ENCODE data around the gene SLC6A5.

DNA sequence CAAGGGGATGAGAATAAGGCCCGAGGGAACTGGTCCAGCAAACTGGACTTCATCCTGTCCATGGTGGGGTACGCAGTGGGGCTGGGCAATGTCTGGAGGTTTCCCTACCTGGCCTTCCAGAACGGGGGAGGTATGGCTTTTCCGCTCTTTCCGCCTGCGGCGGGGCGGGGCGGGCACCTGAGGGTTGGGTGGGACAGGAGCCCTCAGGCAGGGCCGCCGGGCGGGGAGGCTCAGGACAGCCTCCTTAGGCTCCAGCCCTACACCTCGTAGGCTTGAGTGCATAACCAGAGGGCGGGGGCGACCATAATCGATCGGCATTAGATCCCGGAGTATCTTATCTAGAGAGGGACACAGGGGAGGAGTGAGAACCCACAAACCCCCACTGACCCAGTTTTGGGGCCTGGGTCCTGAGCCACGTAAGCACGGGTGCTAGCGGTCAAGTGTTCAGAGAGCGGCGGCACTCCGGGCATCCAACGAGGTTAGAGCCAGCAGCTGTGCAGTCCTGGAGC lies 4.9 kb downstream of the SLC6A5 start:
- TF ChIP-seq, protein P1, sequence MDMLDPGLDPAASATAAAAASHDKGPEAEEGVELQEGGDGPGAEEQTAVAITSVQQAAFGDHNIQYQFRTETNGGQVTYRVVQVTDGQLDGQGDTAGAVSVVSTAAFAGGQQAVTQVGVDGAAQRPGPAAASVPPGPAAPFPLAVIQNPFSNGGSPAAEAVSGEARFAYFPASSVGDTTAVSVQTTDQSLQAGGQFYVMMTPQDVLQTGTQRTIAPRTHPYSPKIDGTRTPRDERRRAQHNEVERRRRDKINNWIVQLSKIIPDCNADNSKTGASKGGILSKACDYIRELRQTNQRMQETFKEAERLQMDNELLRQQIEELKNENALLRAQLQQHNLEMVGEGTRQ (IDR thresholded peaks at IDR 0.05; ENCODE audit: low read depth, low read length) = no peak
- no peak for TF ChIP-seq CEBPB (IDR thresholded peaks at IDR 0.05; ENCODE audit: low read depth, low read length)
- no peak for TF ChIP-seq RCOR1 (IDR thresholded peaks at IDR 0.05; ENCODE audit: insufficient replicate concordance, low read length)
- no peak for TF ChIP-seq CTCF (conservative IDR thresholded peaks at IDR 0.05; ENCODE audit: low read depth, low read length)
- no peak for TF ChIP-seq SMC3 (IDR thresholded peaks at IDR 0.05; ENCODE audit: low read depth, low read length)
- no peak for TF ChIP-seq RAD21 (IDR thresholded peaks at IDR 0.05; ENCODE audit: low read length)
- no peak for TF ChIP-seq MAZ (IDR thresholded peaks at IDR 0.05; ENCODE audit: borderline replicate concordance, low read depth, low read length)
- no peak for TF ChIP-seq POLR2A (IDR thresholded peaks at IDR 0.05; ENCODE audit: low read depth, low read length)

All from IMR-90 (cell line).